Activated CD4-positive, CD25-positive, alpha-beta regulatory T cell treated with anti-CD3 and anti-CD28 coated beads, Interleukin-2, amount 50 U/mL, for 16 hours (primary cell): ENCODE results near the gene PSME3.
"Not testable (repeated sequence)": the region's sequence is repeated elsewhere in the genome, so short reads cannot be mapped to it uniquely, and the experiment has no call there.

ENCODE experiments used
- DNase-seq: peaks from one replicate; pipeline ENCODE4 v3.0.0-alpha.2; 2020; ENCODE audit warnings: low read depth, low spot score

The PSME3 gene

GRCh38 chr17:42877037-42877436, 43.8 kb downstream of the PSME3 start:
- no peak for DNase-seq

GRCh38 chr17:42878123-42878880, 45.1 kb downstream of the PSME3 start:
- no peak for DNase-seq

- no peak for DNase-seq
These were observed 45.9 kb downstream of the PSME3 start for GRCh38 chr17:42878924-42879595.

GRCh38 chr17:42879596-42879985, 46.4 kb downstream of the PSME3 start:
- no peak for DNase-seq

GRCh38 chr17:42880776-42881310, 47.6 kb downstream of the PSME3 start:
- DNase-seq: no peak

GRCh38 chr17:42881706-42882105, 48.5 kb downstream of the PSME3 start:
- not testable (repeated sequence) for DNase-seq

GRCh38 chr17:42882166-42882565, 49.0 kb downstream of the PSME3 start:
- no peak for DNase-seq

GRCh38 chr17:42883802-42884558, 50.8 kb downstream of the PSME3 start:
- DNase-seq: no peak

GRCh38 chr17:42885806-42886205, 52.6 kb downstream of the PSME3 start:
- not testable (repeated sequence) for DNase-seq

GRCh38 chr17:42886283-42887176, 53.3 kb downstream of the PSME3 start:
- DNase-seq: no peak

GRCh38 chr17:42889809-42890208, 56.6 kb downstream of the PSME3 start:
- DNase-seq: no peak

- no peak for DNase-seq
These were observed 58.4 kb downstream of the PSME3 start for GRCh38 chr17:42891539-42892152.

- no peak for DNase-seq
These were observed 60.2 kb downstream of the PSME3 start for GRCh38 chr17:42893359-42893758.
